GM12891 (cell line): ENCODE data around the gene ASCL2.

Experiments used
- PAX5 ChIP-seq: IDR thresholded peaks from 2 replicates; pipeline ENCODE4 v1.6.1; 2011; ENCODE audit warnings: low read length, moderate library complexity, mild to moderate bottlenecking; ENCODE audit not compliant: insufficient read depth, severe bottlenecking
- POLR2A ChIP-seq: IDR thresholded peaks from 2 replicates; pipeline ENCODE4 v1.6.1; 2011; ENCODE audit warnings: low read depth, low read length, control low read depth
- POLR2AphosphoS5 ChIP-seq: IDR thresholded peaks from 2 replicates; pipeline ENCODE4 v1.6.1; 2011; ENCODE audit warnings: low read depth, low read length, control low read depth
- SPI1 ChIP-seq: IDR thresholded peaks from 2 replicates; pipeline ENCODE4 v1.6.1; 2011; ENCODE audit warnings: low read depth, low read length, control low read depth
- TAF1 ChIP-seq: IDR thresholded peaks from 2 replicates; pipeline ENCODE4 v1.6.1; 2011; ENCODE audit warnings: low read depth, low read length, control low read depth

DNA sequence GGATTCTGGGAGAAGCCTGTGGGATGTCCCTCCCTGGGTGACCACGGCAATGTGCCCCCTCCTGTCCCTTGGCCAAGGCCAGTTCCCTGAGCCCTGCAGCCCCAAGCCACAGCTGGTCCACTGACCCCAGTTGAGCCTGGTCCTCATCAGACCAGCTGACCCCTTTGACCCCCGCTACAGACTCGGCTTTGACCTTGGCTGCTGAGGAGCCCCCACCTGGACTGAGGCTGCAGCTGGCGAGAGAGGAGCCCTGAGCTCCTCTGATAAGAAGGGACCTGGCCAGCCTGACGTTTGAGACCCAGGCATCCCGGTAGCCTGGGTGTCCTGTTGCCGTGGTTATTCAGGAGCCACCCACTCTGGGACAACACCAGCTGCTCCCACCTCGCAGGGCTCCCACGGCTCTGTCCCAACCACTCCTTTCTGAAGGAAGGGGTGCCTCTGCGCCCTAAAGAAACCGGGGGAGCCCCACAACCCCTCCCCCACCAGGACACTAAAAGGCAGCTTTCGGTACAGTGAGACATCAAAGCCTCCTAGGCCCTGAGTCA, 3.0 kb downstream of the ASCL2 start:
- TF ChIP-seq POLR2AphosphoS5 = no peak
- TF ChIP-seq POLR2A = no peak
- no peak for TF ChIP-seq TAF1
- TF ChIP-seq SPI1 = no peak
- TF ChIP-seq PAX5 = no peak
